ENCODE results near the gene LRTM1. TPM values are rescaled to one million over a fixed set of nuclear protein-coding genes. Genes with fewer than 3 reads are reported as not detected.

The LRTM1 gene
- total RNA-seq, 2 experiments from 2014 or later = not detected

GRCh38 chr3:54917174-54917573, 10.7 kb downstream of the LRTM1 start:
- DNase-seq = no peak
- Mint-ChIP-seq H3K4me1 (ENCODE audit: low read depth) (no peaks in the 10 kb centered on the region), H3K27ac (no peak overlapping the region), H3K9me3 (no peaks in the 10 kb centered on the region), H3K4me3 (no peak overlapping the region), H3K36me3 (ENCODE audit: low read depth) (no peaks in the 10 kb centered on the region), H3K27me3 (no peaks in the 10 kb centered on the region)
- no peak for TF ChIP-seq CTCF (IDR thresholded peaks at IDR 0.05)
- CTCF ChIA-PET = interaction anchor here (1.1 kb wide), 1 partner anchor 87 kb away, joined by 3 read pairs; no protein-coding TSS in a partner anchor
- intact Hi-C loops (cut with micrococcal nuclease) = no loop called here
- POLR2A ChIA-PET = interaction anchor here (0.5 kb wide), 1 partner anchor 799 kb away, joined by 3 read pairs; no protein-coding TSS in a partner anchor
- no peak for ATAC-seq

- no peak overlapping the region for H3K27ac Mint-ChIP-seq
- no peaks in the 10 kb centered on the region for H3K9me3 Mint-ChIP-seq
- H3K36me3 Mint-ChIP-seq (ENCODE audit: low read depth) = no peaks in the 10 kb centered on the region
- ATAC-seq (no peak), DNase-seq (no peak)
- TF ChIP-seq CTCF (IDR thresholded peaks at IDR 0.05) = no peak
- H3K27me3 Mint-ChIP-seq = no peaks in the 10 kb centered on the region
- CTCF ChIA-PET = interaction anchor here (1.1 kb wide), 1 partner anchor 86 kb away, joined by 3 read pairs; no protein-coding TSS in a partner anchor
- POLR2A ChIA-PET = no interaction called here
- H3K4me1 Mint-ChIP-seq (ENCODE audit: low read depth) = no peaks in the 10 kb centered on the region
- H3K4me3 Mint-ChIP-seq = no peak overlapping the region
- intact Hi-C loops (cut with micrococcal nuclease) = no loop called here
Observed at GRCh38 chr3:54916732-54917131, 11.1 kb downstream of the LRTM1 start.

GRCh38 chr3:54915976-54916375, 11.9 kb downstream of the LRTM1 start:
- Mint-ChIP-seq H3K4me3 (no peak overlapping the region), H3K27me3 (no peaks in the 10 kb centered on the region), H3K27ac (no peak overlapping the region), H3K4me1 (ENCODE audit: low read depth) (no peaks in the 10 kb centered on the region), H3K9me3 (no peaks in the 10 kb centered on the region), H3K36me3 (ENCODE audit: low read depth) (no peaks in the 10 kb centered on the region)
- DNase-seq (no peak), ATAC-seq (no peak)
- ChIA-PET CTCF (no interaction called here), POLR2A (no interaction called here)
- TF ChIP-seq CTCF (IDR thresholded peaks at IDR 0.05) = no peak
- intact Hi-C loops (cut with micrococcal nuclease) = no loop called here

- ATAC-seq = no peak
- CTCF ChIA-PET = no interaction called here
- no peaks in the 10 kb centered on the region for H3K27me3 Mint-ChIP-seq
Observed at GRCh38 chr3:54915181-54915580, 12.7 kb downstream of the LRTM1 start.

GRCh38 chr3:54914180-54914579, 13.7 kb downstream of the LRTM1 start:
- Mint-ChIP-seq H3K4me3 (no peak overlapping the region), H3K9me3 (no peaks in the 10 kb centered on the region), H3K27ac (no peak overlapping the region), H3K27me3 (no peaks in the 10 kb centered on the region), H3K4me1 (ENCODE audit: low read depth) (no peaks in the 10 kb centered on the region), H3K36me3 (ENCODE audit: low read depth) (no peaks in the 10 kb centered on the region)
- POLR2A ChIA-PET = no interaction called here
- no peak for DNase-seq
- intact Hi-C loops (cut with micrococcal nuclease) = no loop called here
- ATAC-seq = no peak
- no peak for TF ChIP-seq CTCF (IDR thresholded peaks at IDR 0.05)
- CTCF ChIA-PET = no interaction called here

More at GRCh38 chr3:54915181-54915580, 12.7 kb downstream of the LRTM1 start:
- Mint-ChIP-seq H3K4me1 (ENCODE audit: low read depth) (no peaks in the 10 kb centered on the region), H3K36me3 (ENCODE audit: low read depth) (no peaks in the 10 kb centered on the region), H3K9me3 (no peaks in the 10 kb centered on the region), H3K4me3 (no peak overlapping the region), H3K27ac (no peak overlapping the region)
- POLR2A ChIA-PET = no interaction called here
- no peak for TF ChIP-seq CTCF (IDR thresholded peaks at IDR 0.05)
- no peak for DNase-seq
- intact Hi-C loops (cut with micrococcal nuclease) = no loop called here
